ENCODE data around the gene DGKG.

The DGKG gene

GRCh38 chr3:186361762-186362536 lies at the start of gene DGKG:
TSS of gene DGKG (minus strand) at chr3:186362234. CDS start at chr3:186320459, 41,775 bp downstream.
- DNase-seq, result no peak

DNA sequence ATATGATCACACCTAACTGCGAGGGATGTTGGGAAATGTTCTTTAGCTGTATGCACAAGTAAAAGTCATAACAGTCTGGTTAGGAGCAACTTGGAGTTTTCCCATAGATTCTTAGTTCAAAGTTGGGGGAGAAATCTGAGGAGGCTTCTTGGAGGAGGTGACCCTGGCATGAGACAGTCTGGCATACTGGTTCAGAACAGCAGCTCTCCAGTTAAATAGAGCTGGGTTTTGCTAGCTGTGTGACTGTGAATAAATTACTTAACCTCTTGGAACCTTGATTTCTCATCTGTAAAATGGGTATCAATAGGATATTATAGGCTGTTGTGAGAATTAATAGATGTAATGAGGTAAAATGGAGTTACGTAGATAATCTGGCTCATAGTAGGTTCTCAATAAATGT lies 49.1 kb upstream of the DGKG start:
- no peak for DNase-seq

DNA sequence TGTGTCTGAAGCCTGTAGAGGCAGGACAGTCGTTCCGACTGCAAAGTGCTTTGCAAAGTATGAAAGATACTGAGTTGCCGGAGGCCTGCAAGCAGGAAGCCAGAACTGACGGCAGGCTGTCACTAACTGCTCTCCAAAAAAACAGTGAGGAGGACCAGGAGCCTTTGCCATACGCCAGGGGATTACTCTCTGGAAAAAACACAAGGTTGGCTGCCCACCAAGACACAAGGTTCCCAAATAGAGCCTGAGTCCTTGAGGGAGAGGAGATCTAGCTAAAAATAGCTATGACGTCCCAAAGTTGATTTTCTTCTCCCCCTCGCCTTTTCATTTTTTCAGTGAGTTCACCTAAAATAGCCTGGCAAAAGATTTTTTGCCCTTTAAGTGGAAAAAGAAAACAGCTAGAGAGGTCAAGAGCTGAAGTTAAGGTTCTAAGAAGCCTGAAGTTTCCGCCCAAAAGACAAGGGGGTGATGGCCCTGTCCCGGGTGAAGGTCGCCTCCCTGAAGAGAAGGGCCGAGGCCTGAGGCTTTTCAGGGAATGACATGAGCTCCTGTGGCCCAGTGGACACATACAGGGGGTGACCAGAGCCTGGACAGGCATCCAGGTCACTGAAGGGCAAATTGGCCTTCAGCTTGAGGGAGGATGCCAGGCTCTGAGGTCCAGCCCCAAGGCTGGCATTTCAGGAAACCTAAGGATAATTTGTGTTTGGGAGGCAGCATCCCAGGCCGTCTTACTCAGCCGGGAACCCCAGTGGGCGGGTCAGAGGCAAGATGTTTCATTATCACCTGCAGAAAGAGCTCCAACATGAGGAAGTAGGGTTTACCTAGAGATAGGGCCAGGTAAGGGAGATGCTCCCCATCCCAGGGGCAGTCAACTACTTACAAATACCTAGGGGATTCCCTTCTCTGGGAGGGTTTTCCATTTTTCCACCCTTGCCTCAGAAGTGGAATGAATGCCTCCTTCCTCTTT lies 44.9 kb upstream of the DGKG start:
- DNase-seq, result no peak

DNA sequence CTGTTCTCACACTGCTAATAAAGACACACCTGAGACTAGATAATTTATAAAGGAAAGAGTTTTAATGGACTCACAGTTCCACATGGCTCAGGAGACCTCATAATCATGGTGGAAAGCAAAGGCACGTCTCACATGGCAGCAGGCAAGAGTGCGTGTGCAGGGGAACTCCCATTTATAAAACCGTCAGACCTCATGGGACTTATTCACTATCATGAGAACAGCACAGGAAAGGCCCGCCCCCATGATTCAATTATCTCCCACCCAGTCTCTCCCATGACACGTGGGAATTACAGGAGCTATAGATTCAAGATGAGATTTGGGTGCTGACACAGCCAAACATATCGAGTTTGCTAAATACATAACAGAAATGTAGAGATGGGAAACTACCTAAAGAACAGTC lies 39.5 kb upstream of the DGKG start:
- no peak for DNase-seq

- no peak for DNase-seq
Observed at GRCh38 chr3:186400662-186401061, 38.6 kb upstream of the DGKG start.

DNA sequence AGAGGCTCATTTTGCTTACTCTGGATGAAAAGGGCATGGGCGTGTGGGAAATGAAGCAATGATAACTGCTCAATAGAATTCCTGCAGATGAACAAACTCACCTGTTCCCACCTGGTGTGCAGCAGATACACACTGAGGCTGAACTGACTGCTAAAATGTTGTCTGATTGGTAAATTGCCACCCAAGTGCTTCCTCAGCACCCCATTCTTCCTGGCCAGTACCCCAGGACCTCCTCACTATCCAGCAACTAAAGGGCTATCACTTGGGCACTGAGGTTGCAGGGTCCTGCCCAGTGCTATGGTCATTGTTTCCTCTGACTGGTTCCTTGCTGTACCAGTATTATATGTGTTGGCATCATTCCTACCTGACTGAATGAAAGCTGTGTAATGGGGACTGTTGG lies 38.0 kb upstream of the DGKG start:
- no peak for DNase-seq

GRCh38 chr3:186394566-186395217 lies 32.7 kb upstream of the DGKG start:
- no peak for DNase-seq

- DNase-seq, result no peak
Observed at GRCh38 chr3:186386883-186387560, 25.0 kb upstream of the DGKG start.

- no peak for DNase-seq
Observed at GRCh38 chr3:186385856-186386602, 24.0 kb upstream of the DGKG start.

- DNase-seq, result no peak
Observed at GRCh38 chr3:186383026-186383993, 21.3 kb upstream of the DGKG start.

DNA sequence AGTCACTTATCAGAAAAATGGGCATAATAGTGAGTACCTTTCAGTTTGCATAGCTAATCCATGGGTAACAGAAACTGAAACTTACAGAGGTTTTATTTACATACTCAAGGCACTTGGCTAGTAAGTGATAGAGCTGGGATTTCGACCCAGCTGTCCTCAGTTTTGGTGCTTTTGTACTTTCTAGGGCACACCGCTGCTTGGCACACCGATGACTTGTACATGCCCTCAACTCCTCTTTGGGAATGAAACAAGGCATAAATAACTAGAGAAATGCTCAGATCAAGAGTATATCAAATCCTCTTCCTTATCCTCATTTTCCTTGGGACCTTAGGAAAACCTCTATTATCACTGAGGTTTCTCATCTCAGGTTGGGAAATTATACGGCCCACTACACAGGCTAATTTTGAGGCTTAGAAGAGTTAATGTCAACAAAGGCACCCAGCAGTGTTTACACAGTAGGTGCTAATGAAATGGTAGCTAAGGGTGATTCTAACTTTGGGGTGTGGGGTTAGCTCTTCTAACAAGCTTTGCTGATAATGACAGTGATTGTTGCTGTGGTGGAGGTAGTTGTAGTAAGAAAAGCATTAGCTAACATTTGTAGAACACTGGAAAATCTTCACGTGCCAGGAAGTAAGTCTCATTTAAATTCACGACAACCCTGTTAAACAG lies 20.3 kb upstream of the DGKG start:
- DNase-seq, result no peak

GRCh38 chr3:186381424-186382216 lies 19.6 kb upstream of the DGKG start:
- DNase-seq, result no peak

GRCh38 chr3:186380622-186381380 lies 18.8 kb upstream of the DGKG start:
- DNase-seq, result no peak

DNA sequence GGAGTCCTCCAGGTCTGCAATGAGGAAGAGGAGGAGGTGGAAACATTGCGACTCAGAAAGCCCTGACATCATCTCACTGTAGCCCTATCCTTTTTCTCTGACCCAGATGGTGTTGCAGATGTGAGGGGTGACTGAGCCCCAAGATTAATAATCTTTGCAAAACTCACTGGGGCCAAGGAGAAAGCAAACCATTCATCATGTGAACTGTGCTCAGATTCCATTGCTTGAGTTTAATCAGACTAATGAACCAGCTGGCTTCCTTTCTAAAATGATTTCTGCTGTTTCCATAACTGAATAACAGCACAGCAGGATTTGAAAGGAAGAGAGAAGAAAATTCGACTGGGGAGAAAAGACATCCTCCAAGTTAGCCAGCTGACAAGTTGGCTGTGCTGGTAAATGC lies 13.4 kb upstream of the DGKG start:
- DNase-seq, result no peak

GRCh38 chr3:186374376-186374775 lies 12.3 kb upstream of the DGKG start:
- DNase-seq, result no peak

- DNase-seq, result no peak
Observed at GRCh38 chr3:186369217-186369616, 7.2 kb upstream of the DGKG start.

- DNase-seq, result no peak
Observed at GRCh38 chr3:186368717-186369116, 6.7 kb upstream of the DGKG start.

DNA sequence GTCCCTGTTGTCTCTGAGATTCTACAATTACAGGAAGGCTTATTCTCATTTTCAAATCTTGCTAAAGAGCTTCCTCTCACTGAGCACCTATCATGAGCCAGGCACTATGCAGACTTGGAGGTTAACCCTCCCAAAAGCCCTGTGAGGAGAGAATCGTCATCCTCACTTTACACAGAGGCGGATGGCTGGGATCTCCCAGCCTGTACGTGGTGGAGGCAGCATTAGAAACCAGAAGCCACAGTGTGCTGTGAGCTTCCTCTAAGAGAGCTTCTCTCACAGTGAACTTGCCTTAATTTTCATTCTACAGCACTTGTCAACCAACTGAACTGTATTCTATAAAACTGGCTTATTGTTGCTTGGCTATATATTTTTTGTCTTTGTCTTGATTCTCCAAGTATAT lies 6.1 kb upstream of the DGKG start:
- DNase-seq, result no peak

GRCh38 chr3:186367631-186368030 lies 5.6 kb upstream of the DGKG start:
- no peak for DNase-seq
